Ascending aorta (tissue), 2 donors: ENCODE data around the gene RCOR3. TPM values are rescaled to one million over a fixed set of nuclear protein-coding genes. Genes with fewer than 3 reads are reported as not detected.
"Not testable (repeated sequence)": the region's sequence is repeated elsewhere in the genome, so short reads cannot be mapped to it uniquely, and the experiment has no call there.

Experiments used
- DNase-seq, 2 donors: peaks; one replicate each; pipeline ENCODE4 v3.0.0-alpha.2; 2019; ENCODE audit warnings: low spot score in 2 of 2
- H3K27ac ChIP-seq, 2 donors: fragments of 200-600 bp; sonication (generic); one replicate each; pipeline ENCODE4 v1.5.1; 2016 to 2017; ENCODE audit warnings: mild to moderate bottlenecking in 1 of 2
- H3K27me3 ChIP-seq: fragments of 200-600 bp; sonication (generic); one replicate; pipeline ENCODE4 v1.5.1; 2017
- H3K36me3 ChIP-seq, 2 donors: fragments of 200-600 bp; sonication (generic); one replicate each; pipeline ENCODE4 v1.5.1; 2016
- H3K4me1 ChIP-seq, 2 donors: fragments of 200-600 bp; sonication (generic); one replicate each; pipeline ENCODE4 v1.5.1; 2016 to 2017; ENCODE audit warnings: mild to moderate bottlenecking in 1 of 2
- H3K4me3 ChIP-seq, 2 donors: fragments of 200-600 bp; sonication (generic); one replicate each; pipeline ENCODE4 v1.5.1; 2016 to 2017; ENCODE audit warnings: mild to moderate bottlenecking in 1 of 2
- H3K9me3 ChIP-seq, 2 donors: fragments of 200-600 bp; sonication (generic); one replicate each; pipeline ENCODE4 v1.5.1; 2016
- CTCF ChIP-seq, 3 experiments: fragments of 200-600 bp in 2 of 3; fragments of 450-650 bp in 1 of 3; sonication (generic) in 2 of 3; IDR thresholded peaks; one replicate each; pipeline ENCODE4 v1.5.1; 2016 to 2019; ENCODE audit warnings: antibody characterized with exemption in 3 of 3, mild to moderate bottlenecking in 1 of 3, moderate library complexity in 1 of 3
- intact Hi-C: fragments of 100-400 bp; cut with DNase I; formaldehyde crosslinking; loops from one replicate; pipeline ENCODE4 v1.15.1; 2023
- total RNA-seq: library from RNA; depleted of rRNA; stranded (reverse); fragments of >200 nt; gene quantifications from one replicate; pipeline ENCODE4 v1.1.0, GENCODE V29; 2016

The RCOR3 gene
- total RNA-seq, 1 donor from 2014 or later = 10.3 TPM

GRCh38 chr1:211237579-211237978 lies 21.6 kb upstream of the RCOR3 start:
- Histone ChIP-seq H3K9me3 (no peaks in the 10 kb centered on the region), H3K27me3 (no peaks in the 10 kb centered on the region), H3K4me3 (no peak overlapping the region), H3K4me1 (no peaks in the 10 kb centered on the region), H3K36me3 (no peaks in the 10 kb centered on the region), H3K27ac (no peak overlapping the region)
- intact Hi-C loops = no loop called here
- TF ChIP-seq CTCF (IDR thresholded peaks at IDR 0.05) = no peak
- no peak for DNase-seq

GRCh38 chr1:211240567-211240966 lies 18.6 kb upstream of the RCOR3 start:
- H3K27ac ChIP-seq, H3K36me3 ChIP-seq, intact Hi-C loops, H3K4me1 ChIP-seq, DNase-seq, H3K9me3 ChIP-seq, H3K4me3 ChIP-seq, H3K27me3 ChIP-seq: not testable (repeated sequence)

- no peak for DNase-seq
- intact Hi-C loops = no loop called here
These were observed 18.1 kb upstream of the RCOR3 start for GRCh38 chr1:211241071-211241470.

GRCh38 chr1:211243639-211244038 lies 15.5 kb upstream of the RCOR3 start:
- intact Hi-C loops, DNase-seq, H3K36me3 ChIP-seq, H3K27ac ChIP-seq, H3K4me3 ChIP-seq, H3K27me3 ChIP-seq, H3K4me1 ChIP-seq, H3K9me3 ChIP-seq: not testable (repeated sequence)

More at GRCh38 chr1:211241071-211241470, 18.1 kb upstream of the RCOR3 start:
- H3K27me3 ChIP-seq = no peaks in the 10 kb centered on the region
- TF ChIP-seq CTCF (IDR thresholded peaks at IDR 0.05) = no peak
- no peak overlapping the region for H3K27ac ChIP-seq
- no peaks in the 10 kb centered on the region for H3K36me3 ChIP-seq
- H3K4me1 ChIP-seq = no peaks in the 10 kb centered on the region
- H3K4me3 ChIP-seq = no peak overlapping the region
- no peaks in the 10 kb centered on the region for H3K9me3 ChIP-seq

- H3K27me3 ChIP-seq, H3K4me3 ChIP-seq, H3K9me3 ChIP-seq, H3K4me1 ChIP-seq, H3K27ac ChIP-seq, H3K36me3 ChIP-seq, DNase-seq, intact Hi-C loops: not testable (repeated sequence)
These were observed 12.6 kb upstream of the RCOR3 start for GRCh38 chr1:211246583-211246982.

GRCh38 chr1:211247921-211248320 lies 11.2 kb upstream of the RCOR3 start:
- H3K27me3 ChIP-seq = no peaks in the 10 kb centered on the region
- H3K4me3 ChIP-seq = no peak overlapping the region
- no peaks in the 10 kb centered on the region for H3K4me1 ChIP-seq
- no peak overlapping the region for H3K27ac ChIP-seq
- no peak for DNase-seq
- no peak for TF ChIP-seq CTCF (IDR thresholded peaks at IDR 0.05)
- H3K9me3 ChIP-seq = no peaks in the 10 kb centered on the region
- intact Hi-C loops = no loop called here
- no peaks in the 10 kb centered on the region for H3K36me3 ChIP-seq

GRCh38 chr1:211249611-211250010 lies 9.6 kb upstream of the RCOR3 start:
- H3K9me3 ChIP-seq, H3K27me3 ChIP-seq, H3K27ac ChIP-seq, H3K4me1 ChIP-seq, H3K4me3 ChIP-seq, DNase-seq, H3K36me3 ChIP-seq: not testable (repeated sequence)
- intact Hi-C loops = loop anchor here (10.0 kb wide), 2 partner anchors 395 to 1015 kb away; partner anchors contain the start of gene SERTAD4

- H3K9me3 ChIP-seq = no peaks in the 10 kb centered on the region
- TF ChIP-seq CTCF (IDR thresholded peaks at IDR 0.05) = no peak
- no peaks in the 10 kb centered on the region for H3K27me3 ChIP-seq
- DNase-seq = no peak
- peaks cover 0 to 21% of the 10 kb centered on the region in 2 donors for H3K4me1 ChIP-seq
- no peaks in the 10 kb centered on the region for H3K36me3 ChIP-seq
- H3K4me3 ChIP-seq = peak overlapping the region; percentile 94 to 99
- intact Hi-C loops = loop anchor here (2.0 to 10.0 kb wide), 6 partner anchors 69 to 1023 kb away; partner anchors contain the start of genes SERTAD4 and TRAF5
- peak overlapping the region; percentile 97 to 100 for H3K27ac ChIP-seq
These were observed 1.3 kb upstream of the RCOR3 start for GRCh38 chr1:211257826-211258225.
